SU-DHL-6 (cell line): Measurements from ENCODE around the gene KLHL29.

Experiments used
- H2AFZ ChIP-seq: fragments of 200-600 bp; sonication (generic); 2 replicates; pipeline ENCODE4 v1.6.1; 2014; ENCODE audit warnings: low read depth, mild to moderate bottlenecking, moderate library complexity, mixed read lengths, antibody characterized with exemption, low read length; ENCODE audit not compliant: severe bottlenecking
- H3F3A ChIP-seq: fragments of 200-600 bp; shearing (Covaris generic); 2 replicates; pipeline ENCODE4 v1.6.0; 2016; ENCODE audit warnings: antibody characterized with exemption, mild to moderate bottlenecking; ENCODE audit not compliant: insufficient read depth
- H3K27ac ChIP-seq: fragments of 200-600 bp; sonication (generic); 2 replicates; pipeline ENCODE4 v1.5.1; 2016; ENCODE audit warnings: low read depth, mild to moderate bottlenecking, low read length, moderate library complexity, mixed read lengths
- H3K27me3 ChIP-seq: fragments of 200-600 bp; sonication (generic), shearing (Covaris generic); 2 replicates; pipeline ENCODE4 v1.6.0; 2014; ENCODE audit warnings: mild to moderate bottlenecking, low read length
- H3K36me3 ChIP-seq: fragments of 200-600 bp; sonication (generic); 2 replicates; pipeline ENCODE4 v1.6.1; 2014; ENCODE audit warnings: mild to moderate bottlenecking, low read length, mixed read lengths
- H3K4me2 ChIP-seq: fragments of 300-600, 200-600 bp; shearing (Covaris generic), sonication (generic); 2 replicates; pipeline ENCODE4 v1.6.0; 2014; ENCODE audit warnings: low read length, low read depth, mild to moderate bottlenecking; ENCODE audit not compliant: poor library complexity, severe bottlenecking
- H3K4me3 ChIP-seq: fragments of 200-600 bp; sonication (generic); 2 replicates; pipeline ENCODE4 v1.5.1; 2014; ENCODE audit warnings: antibody characterized with exemption, low read length, mild to moderate bottlenecking, mixed read lengths; ENCODE audit not compliant: insufficient read depth, poor library complexity, severe bottlenecking
- H3K79me2 ChIP-seq: fragments of 200-600 bp; sonication (generic); 2 replicates; pipeline ENCODE4 v1.6.1; 2014; ENCODE audit warnings: mild to moderate bottlenecking, low read length, moderate library complexity; ENCODE audit not compliant: insufficient read depth
- H3K9ac ChIP-seq: fragments of 200-600 bp; sonication (generic); 2 replicates; pipeline ENCODE4 v1.7.0; 2014; ENCODE audit warnings: mild to moderate bottlenecking, low read length
- H3K9me2 ChIP-seq: fragments of 200-600 bp; sonication (generic); replicated peaks from 2 replicates; pipeline ENCODE4 v1.6.1; 2014; ENCODE audit warnings: low read length; ENCODE audit not compliant: insufficient read depth
- H3K9me3 ChIP-seq: fragments of 200-600 bp; sonication (generic); 2 replicates; pipeline ENCODE4 v1.6.1; 2014; ENCODE audit warnings: low read length, mixed read lengths; ENCODE audit not compliant: insufficient read depth
- H4K20me1 ChIP-seq: fragments of 200-600 bp; sonication (generic); 2 replicates; pipeline ENCODE4 v1.6.1; 2014; ENCODE audit warnings: low read depth, mild to moderate bottlenecking, antibody characterized with exemption, low read length, moderate library complexity, mixed read lengths
- EZH2phosphoT487 ChIP-seq: fragments of 200-600 bp; sonication (generic), shearing (Covaris generic); conservative IDR thresholded peaks from 2 replicates; pipeline ENCODE4 v1.6.1; 2018; ENCODE audit warnings: mild to moderate bottlenecking, antibody characterized with exemption, low read length, moderate library complexity, mixed read lengths
- TF ChIP-seq, protein P1 (sequence below): fragments of 200-600 bp; sonication (generic); IDR thresholded peaks from one replicate; pipeline ENCODE4 v1.5.1; 2017; ENCODE audit warnings: antibody characterized with exemption, mild to moderate bottlenecking, low read length, moderate library complexity; ENCODE audit not compliant: insufficient read depth, poor library complexity, severe bottlenecking

The KLHL29 gene

DNA sequence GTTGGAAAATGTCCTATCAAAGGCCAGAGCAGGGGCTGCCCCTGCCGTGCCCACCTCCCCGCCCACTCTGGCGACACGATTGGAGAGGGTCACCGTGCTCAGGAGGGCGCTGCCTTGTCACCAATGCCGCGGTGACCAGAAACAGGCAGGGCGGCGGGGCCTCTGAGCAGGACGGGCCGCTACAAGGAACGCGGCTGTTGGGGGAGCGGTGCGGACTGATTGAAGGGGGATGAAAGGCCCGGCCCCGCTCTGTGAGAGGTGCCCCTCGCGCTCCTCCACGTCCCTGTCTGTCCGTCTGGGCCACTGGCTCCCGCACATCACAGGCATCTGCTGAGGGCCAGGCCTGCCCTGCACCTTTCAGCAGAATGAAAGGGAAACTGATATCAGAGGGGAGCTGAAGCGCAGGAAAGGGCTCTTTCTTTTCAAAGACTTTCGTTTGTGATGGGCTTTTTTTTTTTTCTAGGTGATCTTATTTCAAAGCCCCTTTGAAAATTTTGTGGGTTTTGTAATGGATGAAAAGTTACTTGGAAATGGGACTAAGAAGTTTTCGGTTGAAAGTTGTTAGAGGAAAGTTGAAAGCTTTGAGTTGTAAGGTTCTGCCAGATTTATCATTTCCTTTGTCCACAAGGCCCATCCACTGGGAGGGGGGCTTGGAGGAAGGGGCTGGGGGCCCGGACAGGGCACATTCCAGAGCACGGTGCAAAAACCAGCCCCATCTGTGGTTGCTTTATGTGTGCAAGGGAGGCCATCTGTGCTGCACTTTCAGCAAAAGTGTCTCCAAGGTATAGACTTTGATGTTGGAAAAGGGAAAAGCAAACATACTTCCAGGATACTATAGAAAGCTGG is 244.2 kb downstream of the KLHL29 start:
- Histone ChIP-seq H3K27me3 (no peaks in the 10 kb centered on the region), H3K9ac (no peak overlapping the region)

DNA sequence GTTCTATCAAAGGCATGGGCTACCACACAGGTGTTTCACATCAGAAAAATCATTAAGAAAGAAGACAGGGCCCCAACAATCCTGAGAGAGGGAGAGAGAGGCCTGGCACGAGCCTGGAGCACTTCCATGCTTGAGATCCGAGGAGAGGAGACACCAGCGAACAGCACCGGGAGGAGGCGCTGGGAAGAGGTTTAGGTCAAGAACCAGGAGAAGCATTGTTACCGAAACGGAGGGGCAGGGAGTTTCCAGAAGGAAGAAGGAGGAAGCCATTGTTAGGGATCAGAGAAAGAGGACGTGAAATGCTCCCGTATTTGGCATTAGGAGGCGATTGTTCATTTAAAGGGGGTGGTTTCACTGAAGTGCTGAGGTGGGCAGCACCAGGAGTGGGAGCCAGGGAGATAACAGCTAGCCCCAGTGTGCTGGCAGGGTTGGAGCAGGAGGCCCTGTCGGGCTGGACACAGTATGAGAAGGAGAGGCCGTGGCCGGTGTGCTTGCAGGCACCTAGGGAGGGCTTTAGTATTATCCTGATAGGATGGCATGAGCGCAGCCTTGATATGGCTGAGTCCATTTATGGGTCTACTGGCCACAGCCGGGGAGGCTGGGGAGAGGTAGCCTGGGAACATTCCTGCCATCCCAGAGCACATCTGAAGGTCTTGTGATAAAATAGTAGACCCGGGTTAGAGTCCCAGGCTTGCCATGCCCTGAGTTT is 244.9 kb downstream of the KLHL29 start:
- Histone ChIP-seq H3K4me3 (no peak overlapping the region), H3K9me2 (no peaks in the 10 kb centered on the region), H3F3A (no peaks in the 10 kb centered on the region)

More for the DNA sequence above, 244.2 kb downstream of the KLHL29 start:
- no peak overlapping the region for H3K4me3 ChIP-seq
- H2AFZ ChIP-seq = no peak overlapping the region
- H3K4me2 ChIP-seq = no peak overlapping the region
- TF ChIP-seq EZH2phosphoT487 = no peak
- TF ChIP-seq, protein P1, sequence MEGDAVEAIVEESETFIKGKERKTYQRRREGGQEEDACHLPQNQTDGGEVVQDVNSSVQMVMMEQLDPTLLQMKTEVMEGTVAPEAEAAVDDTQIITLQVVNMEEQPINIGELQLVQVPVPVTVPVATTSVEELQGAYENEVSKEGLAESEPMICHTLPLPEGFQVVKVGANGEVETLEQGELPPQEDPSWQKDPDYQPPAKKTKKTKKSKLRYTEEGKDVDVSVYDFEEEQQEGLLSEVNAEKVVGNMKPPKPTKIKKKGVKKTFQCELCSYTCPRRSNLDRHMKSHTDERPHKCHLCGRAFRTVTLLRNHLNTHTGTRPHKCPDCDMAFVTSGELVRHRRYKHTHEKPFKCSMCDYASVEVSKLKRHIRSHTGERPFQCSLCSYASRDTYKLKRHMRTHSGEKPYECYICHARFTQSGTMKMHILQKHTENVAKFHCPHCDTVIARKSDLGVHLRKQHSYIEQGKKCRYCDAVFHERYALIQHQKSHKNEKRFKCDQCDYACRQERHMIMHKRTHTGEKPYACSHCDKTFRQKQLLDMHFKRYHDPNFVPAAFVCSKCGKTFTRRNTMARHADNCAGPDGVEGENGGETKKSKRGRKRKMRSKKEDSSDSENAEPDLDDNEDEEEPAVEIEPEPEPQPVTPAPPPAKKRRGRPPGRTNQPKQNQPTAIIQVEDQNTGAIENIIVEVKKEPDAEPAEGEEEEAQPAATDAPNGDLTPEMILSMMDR = no peak
- H3K36me3 ChIP-seq = no peaks in the 10 kb centered on the region
- H3F3A ChIP-seq = no peaks in the 10 kb centered on the region
- no peaks in the 10 kb centered on the region for H3K79me2 ChIP-seq
- no peak overlapping the region for H3K27ac ChIP-seq
- H4K20me1 ChIP-seq = no peaks in the 10 kb centered on the region
- H3K9me3 ChIP-seq = no peaks in the 10 kb centered on the region
- H3K9me2 ChIP-seq = no peaks in the 10 kb centered on the region

DNA sequence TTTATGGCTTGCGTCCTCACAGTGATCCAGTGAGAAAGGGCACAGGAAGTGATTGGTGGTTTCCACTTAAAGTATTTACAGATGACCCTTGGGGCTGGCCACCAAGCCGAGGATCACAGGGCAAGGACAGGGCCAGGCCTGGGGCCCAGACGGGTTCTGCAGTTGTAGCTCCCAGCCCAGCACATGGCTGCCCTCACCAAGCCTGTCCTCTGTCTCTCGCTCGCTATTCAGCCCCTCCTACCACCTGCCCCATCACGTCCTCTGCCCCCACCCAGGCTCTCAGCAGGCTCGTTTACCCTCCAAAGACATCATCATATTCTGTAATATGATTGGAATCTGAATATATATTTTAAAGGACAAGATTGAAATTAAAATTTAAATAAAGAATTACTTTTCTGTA is 246.0 kb downstream of the KLHL29 start:
- H3F3A ChIP-seq = no peaks in the 10 kb centered on the region
- no peak overlapping the region for H3K9ac ChIP-seq
- no peaks in the 10 kb centered on the region for H3K79me2 ChIP-seq
- no peaks in the 10 kb centered on the region for H4K20me1 ChIP-seq
- H3K27me3 ChIP-seq = no peaks in the 10 kb centered on the region
- no peak overlapping the region for H2AFZ ChIP-seq
- H3K4me3 ChIP-seq = no peak overlapping the region
- no peaks in the 10 kb centered on the region for H3K36me3 ChIP-seq
- TF ChIP-seq, protein P1 = no peak
- TF ChIP-seq EZH2phosphoT487 = no peak
- no peaks in the 10 kb centered on the region for H3K9me2 ChIP-seq
- H3K27ac ChIP-seq = no peak overlapping the region
- H3K9me3 ChIP-seq = no peaks in the 10 kb centered on the region
- no peak overlapping the region for H3K4me2 ChIP-seq

More for the DNA sequence above, 244.9 kb downstream of the KLHL29 start:
- Histone ChIP-seq H3K9ac (no peak overlapping the region), H4K20me1 (no peaks in the 10 kb centered on the region), H3K27me3 (no peaks in the 10 kb centered on the region), H3K9me3 (no peaks in the 10 kb centered on the region), H2AFZ (no peak overlapping the region), H3K36me3 (no peaks in the 10 kb centered on the region), H3K27ac (no peak overlapping the region), H3K4me2 (no peak overlapping the region), H3K79me2 (no peaks in the 10 kb centered on the region)
- TF ChIP-seq EZH2phosphoT487 = no peak
- TF ChIP-seq, protein P1 = no peak
